ENCODE data around the gene ZNF787. TPM values are rescaled to one million over a fixed set of nuclear protein-coding genes. Genes with fewer than 3 reads are reported as not detected.

ZNF787 gene
- total RNA-seq = 18.2 and 25.4 TPM in 2 replicates

DNA sequence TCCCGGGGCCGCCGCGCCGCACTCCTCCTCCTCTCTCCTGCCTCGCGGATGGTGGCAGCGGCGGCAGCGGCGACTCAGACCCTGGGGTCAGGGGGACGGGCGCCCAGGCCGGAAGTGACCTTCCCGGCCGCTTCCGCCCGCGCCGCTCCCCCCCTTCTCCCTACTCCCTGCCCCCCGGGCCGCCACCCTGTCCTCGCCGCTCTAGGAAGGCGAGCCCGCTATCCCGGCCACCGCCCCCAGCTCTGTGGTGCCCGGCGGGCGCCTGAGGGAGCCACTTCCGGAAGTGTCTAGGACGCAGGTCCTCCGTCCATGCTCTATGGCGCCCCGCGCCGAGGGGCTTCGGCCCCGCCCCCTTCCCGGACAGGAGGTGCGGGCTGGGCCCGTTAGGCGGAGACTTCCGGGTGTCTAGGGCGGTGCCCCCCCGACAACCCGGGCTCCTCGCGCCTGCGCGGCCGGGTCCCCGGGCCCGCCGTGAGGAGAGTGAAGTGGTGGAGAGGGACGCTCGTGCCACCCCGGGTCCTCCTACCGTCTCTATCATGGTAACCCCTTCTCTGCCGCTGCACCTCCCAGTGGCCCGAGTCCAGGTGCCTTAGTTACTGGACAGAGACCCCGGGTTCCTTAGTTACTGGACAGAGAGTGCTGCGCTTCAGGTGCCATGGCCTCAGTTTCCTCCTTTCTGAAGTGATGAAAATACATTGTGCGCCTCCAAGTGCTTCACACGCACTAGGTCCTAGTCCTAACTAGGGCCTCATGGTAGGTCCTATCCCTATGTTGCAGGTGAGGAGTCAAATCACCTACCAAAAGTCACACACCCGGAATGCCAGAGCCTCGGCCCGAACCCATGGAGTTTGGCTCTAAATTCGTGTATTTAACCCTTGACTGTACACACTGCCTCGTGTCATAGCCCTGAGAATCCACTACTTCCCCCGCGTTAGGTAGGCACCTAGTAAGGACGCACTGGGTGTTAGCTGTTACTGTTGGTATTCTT, at the start of gene ZNF787:
ZNF787 (minus strand) TSS at position 116 of the 988 bp plus-strand sequence. CDS start 18,078 bp downstream, outside the sequence.

DNA sequence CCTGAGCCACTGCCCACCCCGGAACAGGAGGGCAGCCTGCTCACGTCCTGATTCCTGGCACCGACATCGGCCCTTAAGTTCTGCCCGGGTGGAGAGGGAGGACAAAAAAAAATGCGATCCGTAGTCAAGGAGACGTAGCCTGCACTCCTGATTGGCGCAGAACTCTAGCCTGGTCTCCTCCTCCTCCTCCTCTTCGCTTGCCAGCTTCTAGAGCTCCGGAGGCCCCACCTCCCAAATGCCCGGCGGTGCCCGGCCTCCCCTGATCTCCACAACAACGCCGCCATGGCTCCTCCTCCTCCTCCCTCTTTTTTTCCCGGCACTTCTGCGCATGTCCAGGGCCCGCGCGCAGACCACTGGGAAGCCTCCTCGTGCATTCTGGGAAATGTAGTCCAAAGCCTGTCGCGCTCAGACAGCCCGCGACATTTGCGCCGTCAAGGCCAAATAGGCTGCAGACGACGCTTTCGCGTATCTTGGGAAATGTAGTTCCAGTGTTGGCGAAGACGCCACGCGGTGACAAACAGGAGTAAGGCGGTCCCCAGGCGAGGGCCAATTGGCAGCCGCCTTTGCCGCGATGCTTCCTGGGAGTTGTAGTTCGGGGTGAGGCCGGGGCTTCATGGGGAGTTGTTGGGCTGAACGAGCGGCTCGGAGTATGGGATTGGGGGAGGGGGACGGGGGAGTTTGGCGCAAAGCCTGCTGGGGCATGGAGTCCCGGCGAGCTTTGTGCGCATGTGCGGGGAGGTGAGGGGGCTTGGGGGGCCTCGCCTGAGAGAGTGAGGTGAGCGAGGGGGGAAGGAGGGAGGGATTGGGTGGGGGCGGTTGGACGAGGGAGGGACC, 19.7 kb upstream of the ZNF787 start, which contains the start of gene ZNF444:
ZNF444 (plus strand) TSS at position 705 of the 834 bp plus-strand sequence. CDS start 5,625 bp downstream, outside the sequence.

Other genes starting within 250 kb of the ZNF787 start
- gene NLRP13, start 189.0 kb downstream of the ZNF787 start, total RNA-seq = not detected in 2 replicates
- gene NLRP8, start 173.5 kb downstream of the ZNF787 start, total RNA-seq = not detected in 2 replicates
- not detected in 2 replicates for gene NLRP5, start 134.5 kb downstream of the ZNF787 start, total RNA-seq
- 19.2 and 26.5 TPM in 2 replicates for gene ZNF444, start 20.0 kb upstream of the ZNF787 start, total RNA-seq
- not detected in 2 replicates for gene GALP, start 54.7 kb upstream of the ZNF787 start, total RNA-seq
- not detected in 2 replicates for gene ZSCAN5B, start 76.5 kb upstream of the ZNF787 start, total RNA-seq
- not detected in 2 replicates for gene ZSCAN5C, start 81.0 kb upstream of the ZNF787 start, total RNA-seq
- 0.46 and 2.2 TPM in 2 replicates for gene EDDM13, start 151.5 kb upstream of the ZNF787 start, total RNA-seq
- 2.6 and 4.2 TPM in 2 replicates for gene ZSCAN5A, start 193.5 kb upstream of the ZNF787 start, total RNA-seq